Prostate gland (tissue), 2 donors: Measurements from ENCODE around the gene RECQL5.

Experiments
- CTCF ChIP-seq, 4 experiments: fragments of 200-600 bp in 2 of 4; fragments of 450-650 bp in 2 of 4; sonication (generic) in 2 of 4; IDR thresholded peaks; 1 replicate in 3 of 4; 2 replicates in 1 of 4; pipeline ENCODE4 v1.5.1; 2016 to 2019; ENCODE audit warnings: antibody characterized with exemption in 4 of 4, mild to moderate bottlenecking in 2 of 4, moderate library complexity in 2 of 4
- POLR2A ChIP-seq: fragments of 450-650 bp; IDR thresholded peaks from one replicate; pipeline ENCODE4 v1.6.1; 2016; ENCODE audit warnings: antibody characterized with exemption, mild to moderate bottlenecking
- POLR2AphosphoS5 ChIP-seq: sonication (generic); formaldehyde crosslinking; IDR thresholded peaks from one replicate; pipeline ENCODE4 v1.6.1; 2017; ENCODE audit warnings: antibody characterized with exemption

GRCh38 chr17:75625813-75626486, 41.0 kb downstream of the RECQL5 start:
- TF ChIP-seq CTCF (IDR thresholded peaks at IDR 0.05) (peak in 2 of 4 experiments; percentile 24 to 45), POLR2A (no peak), POLR2AphosphoS5 (no peak)
